ENCODE results near the gene VPREB1. TPM values are rescaled to one million over a fixed set of nuclear protein-coding genes. Genes with fewer than 3 reads are reported as not detected.
"Not testable (repeated sequence)": the region's sequence is repeated elsewhere in the genome, so short reads cannot be mapped to it uniquely, and the experiment has no call there.

Gene VPREB1
- total RNA-seq, 1 donor from 2014 or later, result not detected

DNA sequence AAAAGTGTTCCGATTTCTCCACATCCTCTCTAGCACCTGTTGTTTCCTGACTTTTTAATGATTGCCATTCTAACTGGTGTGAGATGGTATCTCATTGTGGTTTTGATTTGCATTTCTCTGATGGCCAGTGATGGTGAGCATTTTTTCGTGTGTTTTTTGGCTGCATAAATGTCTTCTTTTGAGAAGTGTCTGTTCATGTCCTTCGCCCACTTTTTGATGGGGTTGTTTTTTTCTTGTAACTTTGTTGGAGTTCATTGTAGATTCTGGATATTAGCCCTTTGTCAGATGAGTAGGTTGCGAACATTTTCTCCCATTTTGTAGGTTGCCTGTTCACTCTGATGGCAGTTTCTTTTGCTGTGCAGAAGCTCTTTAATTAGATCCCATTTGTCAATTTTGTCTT is 32.8 kb downstream of the VPREB1 start:
- DNase-seq (ENCODE audit: extremely low spot score in 2 of 2); H3K4me1 ChIP-seq; H3K4me3 ChIP-seq; H3K36me3 ChIP-seq; H3K27ac ChIP-seq; H3K27me3 ChIP-seq; H3K9me3 ChIP-seq; intact Hi-C loops (cut with DNase I): not testable (repeated sequence)

GRCh38 chr22:22284962-22285756 is 40.6 kb downstream of the VPREB1 start:
- H3K4me1 ChIP-seq; DNase-seq (ENCODE audit: extremely low spot score in 2 of 2); intact Hi-C loops (cut with DNase I); H3K4me3 ChIP-seq; H3K27ac ChIP-seq; H3K9me3 ChIP-seq; H3K27me3 ChIP-seq; H3K36me3 ChIP-seq: not testable (repeated sequence)

- DNase-seq (ENCODE audit: extremely low spot score in 2 of 2); H3K4me3 ChIP-seq; H3K36me3 ChIP-seq; H3K27me3 ChIP-seq; intact Hi-C loops (cut with DNase I); H3K9me3 ChIP-seq; H3K4me1 ChIP-seq; H3K27ac ChIP-seq: not testable (repeated sequence)
Observed at GRCh38 chr22:22286390-22287105, 42.0 kb downstream of the VPREB1 start.

GRCh38 chr22:22287106-22287626 is 42.6 kb downstream of the VPREB1 start:
- DNase-seq (ENCODE audit: extremely low spot score in 2 of 2); H3K27me3 ChIP-seq; H3K4me3 ChIP-seq; H3K36me3 ChIP-seq; H3K27ac ChIP-seq; H3K4me1 ChIP-seq; intact Hi-C loops (cut with DNase I); H3K9me3 ChIP-seq: not testable (repeated sequence)

DNA sequence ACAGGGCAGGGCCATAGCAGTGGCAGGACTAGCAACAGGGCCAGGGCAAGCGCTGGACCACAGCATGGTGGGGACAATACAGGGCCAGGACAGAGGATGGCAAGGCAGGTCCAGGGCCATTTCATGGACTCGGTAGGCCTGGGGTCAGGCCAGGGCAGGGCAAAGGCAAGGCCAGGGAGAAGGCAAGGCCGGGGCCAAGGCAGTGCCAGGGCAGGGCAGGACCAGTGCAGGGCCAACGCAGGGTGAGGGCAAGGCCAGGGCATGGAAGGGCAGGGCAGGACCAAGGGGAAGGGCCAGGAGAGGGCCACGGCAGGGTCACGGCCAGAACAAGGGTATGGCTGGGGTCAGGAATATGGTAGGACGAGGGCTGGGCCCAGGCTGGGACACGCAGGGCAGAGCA is 45.1 kb downstream of the VPREB1 start:
- H3K27ac ChIP-seq; H3K4me1 ChIP-seq; H3K4me3 ChIP-seq; DNase-seq (ENCODE audit: extremely low spot score in 2 of 2); H3K36me3 ChIP-seq; intact Hi-C loops (cut with DNase I); H3K27me3 ChIP-seq; H3K9me3 ChIP-seq: not testable (repeated sequence)

DNA sequence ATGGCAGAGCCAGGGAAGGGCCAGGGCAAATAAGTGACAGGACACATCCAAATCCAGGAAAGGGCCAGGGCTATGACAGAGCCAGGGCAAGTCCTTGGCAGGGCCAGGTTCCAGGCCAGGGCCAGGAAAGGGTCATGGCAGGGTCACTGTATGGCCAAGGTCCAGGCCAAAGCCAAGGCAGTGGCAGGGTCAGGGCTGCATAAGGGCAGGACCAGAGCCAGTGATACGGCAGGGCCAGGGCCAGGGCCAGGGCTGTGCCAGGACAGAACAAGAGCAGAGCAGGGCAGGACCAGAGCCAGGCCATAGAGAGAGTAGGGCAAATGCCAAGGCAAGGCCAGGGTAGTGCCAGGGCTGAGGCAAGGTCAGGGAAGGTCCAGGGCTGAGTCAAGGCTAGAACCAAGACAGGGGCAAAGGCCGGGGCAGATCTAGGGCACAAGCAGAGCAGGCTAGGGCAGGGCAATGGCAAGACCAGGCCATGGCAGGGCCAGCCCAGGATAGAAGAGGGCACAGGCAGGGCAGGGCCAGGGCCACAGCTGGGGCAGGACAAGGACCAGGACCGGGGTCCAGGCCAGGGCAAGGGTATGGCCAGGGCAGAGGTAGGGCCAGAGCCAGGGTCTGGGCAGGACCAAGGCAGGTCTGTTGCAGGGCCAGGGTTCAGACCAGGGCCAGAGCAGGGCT is 46.7 kb downstream of the VPREB1 start:
- H3K36me3 ChIP-seq; H3K4me3 ChIP-seq; H3K27ac ChIP-seq; H3K27me3 ChIP-seq; intact Hi-C loops (cut with DNase I); DNase-seq (ENCODE audit: extremely low spot score in 2 of 2); H3K4me1 ChIP-seq; H3K9me3 ChIP-seq: not testable (repeated sequence)

- H3K36me3 ChIP-seq; intact Hi-C loops (cut with DNase I); H3K27me3 ChIP-seq; DNase-seq (ENCODE audit: extremely low spot score in 2 of 2); H3K4me1 ChIP-seq; H3K4me3 ChIP-seq; H3K9me3 ChIP-seq; H3K27ac ChIP-seq: not testable (repeated sequence)
Observed at GRCh38 chr22:22292656-22293055, 48.1 kb downstream of the VPREB1 start.

- H3K4me3 ChIP-seq; H3K27ac ChIP-seq; DNase-seq (ENCODE audit: extremely low spot score in 2 of 2); H3K27me3 ChIP-seq; H3K9me3 ChIP-seq; H3K36me3 ChIP-seq; intact Hi-C loops (cut with DNase I); H3K4me1 ChIP-seq: not testable (repeated sequence)
Observed at GRCh38 chr22:22293436-22293835, 48.9 kb downstream of the VPREB1 start.

GRCh38 chr22:22294641-22295040 is 50.1 kb downstream of the VPREB1 start:
- H3K27me3 ChIP-seq; H3K4me3 ChIP-seq; H3K36me3 ChIP-seq; intact Hi-C loops (cut with DNase I); H3K4me1 ChIP-seq; H3K27ac ChIP-seq; H3K9me3 ChIP-seq; DNase-seq (ENCODE audit: extremely low spot score in 2 of 2): not testable (repeated sequence)
